GM18867 (cell line): ENCODE measurements around the gene CKM.
"Not testable (repeated sequence)": the region's sequence is repeated elsewhere in the genome, so short reads cannot be mapped to it uniquely, and the experiment has no call there.

Experiments
- ATAC-seq: cut with Tn5 transposase; IDR thresholded peaks from one replicate; pipeline ENCODE4 v1.9.1; 2021; ENCODE audit warnings: mild to moderate bottlenecking, moderate library complexity; ENCODE audit not compliant: unreplicated experiment

CKM gene

GRCh38 chr19:45321848-45322247 is 827 bp downstream of the CKM start:
- no peak for ATAC-seq

- no peak for ATAC-seq
Measured at GRCh38 chr19:45320997-45321775, 1.5 kb downstream of the CKM start.

GRCh38 chr19:45315304-45315703 is 7.4 kb downstream of the CKM start:
- ATAC-seq = no peak

- no peak for ATAC-seq
Measured at GRCh38 chr19:45314708-45315245, 7.9 kb downstream of the CKM start.

GRCh38 chr19:45312285-45312684 is 10.4 kb downstream of the CKM start:
- not testable (repeated sequence) for ATAC-seq

- no peak for ATAC-seq
Measured at GRCh38 chr19:45311621-45312020, 11.1 kb downstream of the CKM start.

GRCh38 chr19:45309322-45309721 is 13.4 kb downstream of the CKM start:
- ATAC-seq = not testable (repeated sequence)

GRCh38 chr19:45307361-45307760 is 15.3 kb downstream of the CKM start:
- ATAC-seq = no peak

GRCh38 chr19:45306518-45307027 is 16.1 kb downstream of the CKM start:
- no peak for ATAC-seq

- ATAC-seq = no peak
Measured at GRCh38 chr19:45306040-45306439, 16.6 kb downstream of the CKM start.

- ATAC-seq = no peak
Measured at GRCh38 chr19:45305421-45305820, 17.3 kb downstream of the CKM start.

- ATAC-seq = no peak
Measured at GRCh38 chr19:45305007-45305406, 17.7 kb downstream of the CKM start.

GRCh38 chr19:45304141-45304926 is 18.3 kb downstream of the CKM start:
- no peak for ATAC-seq

- no peak for ATAC-seq
Measured at GRCh38 chr19:45303269-45304060, 19.2 kb downstream of the CKM start.

- ATAC-seq = no peak
Measured at GRCh38 chr19:45302416-45302815, 20.3 kb downstream of the CKM start.

- no peak for ATAC-seq
Measured at GRCh38 chr19:45299719-45300118, 23.0 kb downstream of the CKM start.

GRCh38 chr19:45298264-45298663 is 24.4 kb downstream of the CKM start:
- ATAC-seq = no peak

- ATAC-seq = no peak
Measured at GRCh38 chr19:45297674-45298073, 25.0 kb downstream of the CKM start.

GRCh38 chr19:45296355-45296754 is 26.3 kb downstream of the CKM start:
- ATAC-seq = no peak

GRCh38 chr19:45295873-45296272 is 26.8 kb downstream of the CKM start:
- ATAC-seq = no peak
